ENCODE data around the gene PGAP1.

DNA sequence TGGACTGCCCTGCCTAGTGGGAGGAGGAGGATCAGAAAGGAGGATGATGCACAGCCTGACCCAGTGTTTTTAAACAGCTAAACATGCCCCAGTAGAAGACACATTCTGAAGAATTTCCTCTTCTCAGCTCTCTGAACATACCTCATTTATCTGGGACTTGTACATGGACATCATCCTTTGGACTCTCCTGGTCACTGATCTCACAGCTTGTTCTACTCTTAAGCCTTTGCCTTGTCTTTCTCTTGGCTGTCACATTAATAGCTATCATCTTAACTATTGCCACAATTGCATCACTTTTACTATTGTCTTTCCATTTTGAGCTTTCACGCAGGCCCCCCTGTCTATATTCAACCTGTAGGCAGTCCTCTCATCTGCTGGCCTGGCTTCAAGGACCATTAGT, 42.0 kb upstream of the PGAP1 start:
- no peak for TF ChIP-seq CTCF (IDR thresholded peaks at IDR 0.05)
- no peak for TF ChIP-seq POLR2A (IDR thresholded peaks at IDR 0.05)
